Psoas muscle (tissue), 8 donors: Measurements from ENCODE around the gene RBBP7. TPM values are rescaled to one million over a fixed set of nuclear protein-coding genes. Genes with fewer than 3 reads are reported as not detected.
A peak's percentile ranks its signal among the peaks of the same experiment; 100 is the strongest.

Experiments used
- ATAC-seq, 4 donors: fragments of 200-7000 bp; cut with Tn5 transposase; one replicate each; pipeline ENCODE4 v1.9.1; 2020; ENCODE audit warnings: moderate library complexity in 3 of 4, mild to moderate bottlenecking in 2 of 4
- DNase-seq, 2 donors: peaks; one replicate each; pipeline ENCODE4 v3.0.0-alpha.2; 2020
- H3K27ac ChIP-seq: fragments of 200-600 bp; one replicate; pipeline ENCODE4 v1.8.0; 2022
- H3K27me3 ChIP-seq, 3 donors: fragments of 200-600 bp in 1 of 3; one replicate each; pipeline versions ENCODE4 v1.6.1 to v1.8.0; 2013 to 2022; ENCODE audit warnings: low read length in 2 of 3, mild to moderate bottlenecking in 2 of 3, moderate library complexity in 1 of 3; ENCODE audit not compliant: insufficient read depth in 3 of 3
- H3K36me3 ChIP-seq, 2 donors: fragments of 200-600 bp in 1 of 2; one replicate each; pipeline versions ENCODE4 v1.6.1 to v1.8.0; 2013 to 2022; ENCODE audit warnings: low read depth in 1 of 2, mild to moderate bottlenecking in 1 of 2, moderate library complexity in 1 of 2; ENCODE audit not compliant: insufficient read depth in 1 of 2
- H3K4me1 ChIP-seq: fragments of 200-600 bp; one replicate; pipeline ENCODE4 v1.8.0; 2022
- H3K4me3 ChIP-seq: fragments of 200-600 bp; one replicate; pipeline ENCODE4 v1.8.0; 2022; ENCODE audit warnings: mild to moderate bottlenecking
- H3K9me3 ChIP-seq: fragments of 200-600 bp; one replicate; pipeline ENCODE4 v1.8.0; 2022
- WGBS, 3 donors: extraction: QIAGEN DNeasy Blood & Tissue Kit; methylation state at CpG; one replicate each; pipeline versions ENCODE4 v1.1.6 to v1.1.7; 2013; 5-methylcytosine and 5-hydroxymethylcytosine counted together
- intact Hi-C, 2 donors: fragments of 100-400 bp; cut with DNase I; formaldehyde crosslinking; loops; one replicate each; pipeline versions ENCODE4 v1.11.0 to v1.14.2; 2022
- polyA plus RNA-seq, 3 donors: library from polyadenylated mRNA; stranded (reverse); fragments of 200-250 nt; gene quantifications; one replicate each; pipeline ENCODE4 v1.2.3, GENCODE V29; 2013
- total RNA-seq, 4 donors: library from RNA; stranded (reverse); fragmentation: NEBNext Ultra II Directional in 2 of 4; extraction: Animal tissue kit (Norgen Biotek cat#: 25700) in 2 of 4; gene quantifications; one replicate each; pipeline versions ENCODE4 v1.2.1 to v1.2.4, GENCODE V29; 2021 to 2023
- TF ChIP-seq, protein P1 (sequence below): fragments of 200-600 bp; IDR thresholded peaks from one replicate; pipeline ENCODE4 v1.8.0; 2022; ENCODE audit warnings: antibody characterized with exemption
- donor health status: healthy with polysubstance abuse.
- donor health status: DM: no; HTN: no; CAD: no; lungs with moderate emphysema.
- donor health status: Bipolar disorder and iron deficiency.
- donor health status: healthy.
- donor health status: DM: yes; HTN: yes; CAD: no.
- donor health status: DM: no; HTN: no; CAD: no.
- donor health status: DM: no; HTN: no; CAD: no.
- donor health status: DM: yes; HTN: yes; CAD: no.

Gene RBBP7
- total and polyA plus RNA-seq, 7 donors: 81.1 to 139 (median 98.9) TPM

DNA sequence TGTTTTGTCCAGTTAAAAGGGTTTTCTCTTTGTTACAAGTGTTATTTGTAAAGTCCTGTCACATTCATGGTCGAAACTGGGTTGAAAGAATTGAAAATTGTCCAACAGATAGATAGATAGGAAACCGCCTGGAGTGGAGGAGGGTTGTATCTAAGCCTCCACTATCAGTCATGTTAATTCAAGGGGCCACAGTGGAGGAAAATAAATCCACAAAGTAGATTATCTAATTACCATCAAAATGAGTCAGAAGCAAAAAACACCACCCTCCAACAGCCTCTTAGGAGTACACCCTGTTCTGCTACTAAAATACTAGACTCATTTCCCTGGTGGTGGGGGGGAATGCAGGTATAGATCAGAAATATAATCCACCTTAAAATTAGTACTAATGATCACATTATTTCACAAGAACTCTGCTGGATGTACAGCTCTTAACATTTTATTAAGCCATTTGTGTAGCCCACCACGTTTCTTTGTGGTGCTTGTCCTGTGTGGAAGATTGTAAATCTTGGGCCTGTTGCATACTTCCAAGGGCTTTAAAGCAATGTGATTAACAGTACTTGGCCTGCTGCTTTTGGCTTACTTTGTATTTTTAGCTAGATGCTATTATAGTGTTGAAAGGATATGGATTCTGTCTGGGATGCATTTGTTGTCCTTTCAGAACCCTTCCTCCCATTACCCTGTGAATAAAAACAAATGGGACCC, 26.8 kb downstream of the RBBP7 start:
- no peak overlapping the region for H3K4me3 ChIP-seq
- H3K4me1 ChIP-seq: peaks cover 11% of the 10 kb centered on the region
- peaks cover 3 to 89% of the 10 kb centered on the region in 2 donors for H3K36me3 ChIP-seq
- no peak for ATAC-seq
- H3K9me3 ChIP-seq: no peaks in the 10 kb centered on the region
- TF ChIP-seq, protein P1, sequence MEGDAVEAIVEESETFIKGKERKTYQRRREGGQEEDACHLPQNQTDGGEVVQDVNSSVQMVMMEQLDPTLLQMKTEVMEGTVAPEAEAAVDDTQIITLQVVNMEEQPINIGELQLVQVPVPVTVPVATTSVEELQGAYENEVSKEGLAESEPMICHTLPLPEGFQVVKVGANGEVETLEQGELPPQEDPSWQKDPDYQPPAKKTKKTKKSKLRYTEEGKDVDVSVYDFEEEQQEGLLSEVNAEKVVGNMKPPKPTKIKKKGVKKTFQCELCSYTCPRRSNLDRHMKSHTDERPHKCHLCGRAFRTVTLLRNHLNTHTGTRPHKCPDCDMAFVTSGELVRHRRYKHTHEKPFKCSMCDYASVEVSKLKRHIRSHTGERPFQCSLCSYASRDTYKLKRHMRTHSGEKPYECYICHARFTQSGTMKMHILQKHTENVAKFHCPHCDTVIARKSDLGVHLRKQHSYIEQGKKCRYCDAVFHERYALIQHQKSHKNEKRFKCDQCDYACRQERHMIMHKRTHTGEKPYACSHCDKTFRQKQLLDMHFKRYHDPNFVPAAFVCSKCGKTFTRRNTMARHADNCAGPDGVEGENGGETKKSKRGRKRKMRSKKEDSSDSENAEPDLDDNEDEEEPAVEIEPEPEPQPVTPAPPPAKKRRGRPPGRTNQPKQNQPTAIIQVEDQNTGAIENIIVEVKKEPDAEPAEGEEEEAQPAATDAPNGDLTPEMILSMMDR: no peak
- intact Hi-C loops: no loop called here
- H3K27me3 ChIP-seq: no peaks in the 10 kb centered on the region
- no peak overlapping the region for H3K27ac ChIP-seq
- DNase-seq: no peak
- WGBS, 3 donors: 74 to 83% (median 80%) methylated on average over 3 of the region's 3 CpGs

DNA sequence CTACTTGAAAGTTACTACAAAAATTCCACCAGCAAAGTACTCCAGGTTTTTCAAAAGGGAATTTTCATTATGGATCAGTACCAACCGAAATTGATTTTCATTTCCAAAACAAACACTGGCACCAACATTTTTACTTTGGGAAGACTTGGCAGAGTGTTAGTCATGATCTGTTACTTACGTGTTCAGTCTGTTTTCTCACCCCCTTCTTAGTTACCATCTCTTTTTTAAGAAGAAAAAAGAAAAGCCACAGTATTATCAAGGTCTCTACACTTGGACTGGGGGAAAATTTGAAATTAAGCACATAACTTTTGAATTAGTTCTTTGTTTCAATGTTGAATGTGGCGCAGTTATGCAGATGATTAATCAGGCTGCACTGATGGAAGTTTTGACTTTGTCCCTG, 27.5 kb downstream of the RBBP7 start:
- WGBS, 3 donors: 71 to 92% (median 89%) methylated on average over 3 of the region's 3 CpGs
- TF ChIP-seq, protein P1: no peak

DNA sequence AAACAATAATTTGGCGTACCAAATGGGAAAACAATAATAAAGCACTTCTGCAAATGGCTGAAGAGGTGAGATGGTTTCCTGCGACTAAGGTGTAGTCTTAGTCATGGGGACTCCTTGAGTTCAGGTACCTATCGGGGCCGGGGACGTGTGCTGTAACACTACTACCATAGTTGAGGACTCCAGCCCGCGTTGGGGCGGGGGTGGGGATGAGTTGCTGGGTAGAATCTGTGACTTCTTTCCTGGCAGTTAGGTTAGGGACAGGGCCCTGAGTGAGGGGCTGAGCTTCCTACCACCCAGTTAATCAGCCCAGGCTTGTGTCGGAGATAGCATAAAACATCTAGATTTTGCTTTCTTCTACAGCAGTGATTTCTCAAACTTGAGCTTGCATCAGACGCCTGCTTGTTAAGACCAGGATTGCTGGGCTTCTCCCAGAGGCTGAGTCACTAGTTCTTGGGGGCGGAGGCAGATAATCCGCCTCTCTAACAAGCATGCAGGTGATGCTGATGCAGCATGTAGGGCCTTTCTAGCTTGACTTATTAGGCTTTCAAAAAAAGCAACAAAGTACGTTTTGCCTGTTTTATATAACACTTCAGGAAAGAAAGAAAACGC, 30.2 kb downstream of the RBBP7 start:
- intact Hi-C loops: loop anchor here in 1 of 2 donors (5.0 kb wide), 1 partner anchor 32 kb away; the partner anchor contains the start of gene RBBP7
- DNase-seq: peak in 1 of 2 donors; percentile 20
- Histone ChIP-seq H3K9me3 (no peaks in the 10 kb centered on the region), H3K4me3 (no peak overlapping the region), H3K4me1 (peaks cover 14% of the 10 kb centered on the region), H3K36me3 (peaks cover 3 to 65% of the 10 kb centered on the region in 2 donors), H3K27me3 (no peaks in the 10 kb centered on the region), H3K27ac (peak overlapping the region; percentile 74)
- ATAC-seq: peak in 2 of 4 donors; percentile 37 to 45
- TF ChIP-seq, protein P1: no peak
- WGBS, 3 donors: 77 to 82% (median 81%) methylated on average over 14 of the region's 14 CpGs

More for the DNA sequence above, 27.5 kb downstream of the RBBP7 start:
- no peak overlapping the region for H3K4me3 ChIP-seq
- DNase-seq (no peak), ATAC-seq (no peak)
- intact Hi-C loops: no loop called here
- H3K4me1 ChIP-seq: peaks cover 14% of the 10 kb centered on the region
- no peaks in the 10 kb centered on the region for H3K9me3 ChIP-seq
- H3K27ac ChIP-seq: no peak overlapping the region
- H3K27me3 ChIP-seq: no peaks in the 10 kb centered on the region
- peaks cover 3 to 83% of the 10 kb centered on the region in 2 donors for H3K36me3 ChIP-seq

DNA sequence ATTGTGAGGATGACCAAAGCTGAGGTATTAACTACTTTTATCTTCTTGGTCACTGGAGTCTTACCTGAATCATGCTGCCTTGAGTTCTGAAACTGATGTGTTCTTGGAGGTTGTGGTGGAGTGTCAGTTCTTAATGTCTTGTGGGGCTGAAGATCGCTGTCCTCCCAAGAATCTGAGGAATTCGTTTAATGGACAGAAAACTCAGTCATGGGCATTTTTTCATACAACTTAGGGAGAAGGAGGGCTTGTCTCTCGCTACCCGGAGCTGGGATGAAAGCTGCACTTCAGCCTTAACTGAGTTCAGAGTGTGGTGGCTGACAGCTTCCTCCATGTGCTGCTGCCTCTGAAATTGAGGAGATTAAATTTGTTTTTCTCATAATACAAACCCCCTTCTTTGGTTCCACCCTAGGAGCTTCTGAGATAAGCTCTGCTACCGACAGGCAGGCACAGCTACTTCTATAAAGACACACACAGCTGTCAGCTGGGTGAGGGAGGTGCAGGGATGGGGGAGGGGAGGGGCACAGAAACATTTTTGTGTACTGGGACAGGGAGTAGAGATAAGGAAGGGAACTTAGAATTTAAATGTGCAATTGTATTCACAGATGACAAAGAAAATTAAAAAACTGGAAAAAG, 30.8 kb downstream of the RBBP7 start:
- intact Hi-C loops: loop anchor here in 1 of 2 donors (5.0 kb wide), 1 partner anchor 33 kb away; the partner anchor contains the start of gene RBBP7

More for the DNA sequence above, 30.8 kb downstream of the RBBP7 start:
- WGBS, 3 donors: 44 to 71% (median 57%) methylated on average over 5 of the region's 5 CpGs
- peaks cover 14% of the 10 kb centered on the region for H3K4me1 ChIP-seq
- TF ChIP-seq, protein P1: no peak
- no peaks in the 10 kb centered on the region for H3K27me3 ChIP-seq
- H3K27ac ChIP-seq: peak overlapping the region; percentile 74
- H3K36me3 ChIP-seq: peaks cover 3 to 65% of the 10 kb centered on the region in 2 donors
- ATAC-seq: no peak
- H3K4me3 ChIP-seq: no peak overlapping the region
- no peaks in the 10 kb centered on the region for H3K9me3 ChIP-seq
- DNase-seq: no peak
